ENCODE data around the gene PCBP3.
"Not testable (repeated sequence)": the region's sequence is repeated elsewhere in the genome, so short reads cannot be mapped to it uniquely, and the experiment has no call there.

Gene PCBP3

GRCh38 chr21:45643021-45643980 lies at the start of gene PCBP3:
PCBP3 (plus strand) TSS chr21:45643725; CDS start chr21:45850086, 206,361 bp downstream.
- DNase-seq (ENCODE audit: low read depth in 3 of 3, low spot score in 1 of 3), result peak; percentile 91 to 98 (median 95)

GRCh38 chr21:45594721-45595489 lies 48.6 kb upstream of the PCBP3 start:
- no peak for DNase-seq (ENCODE audit: low read depth in 3 of 3, low spot score in 1 of 3)

- DNase-seq (ENCODE audit: low read depth in 3 of 3, low spot score in 1 of 3), result no peak
These were observed 47.8 kb upstream of the PCBP3 start for GRCh38 chr21:45595574-45596295.

- peak; percentile 65 to 83 (median 68) for DNase-seq (ENCODE audit: low read depth in 3 of 3, low spot score in 1 of 3)
These were observed 46.7 kb upstream of the PCBP3 start for GRCh38 chr21:45596704-45597318.

- DNase-seq (ENCODE audit: low read depth in 3 of 3, low spot score in 1 of 3), result no peak
These were observed 45.4 kb upstream of the PCBP3 start for GRCh38 chr21:45598109-45598508.

GRCh38 chr21:45598666-45599065 lies 44.9 kb upstream of the PCBP3 start:
- no peak for DNase-seq (ENCODE audit: low read depth in 3 of 3, low spot score in 1 of 3)

- DNase-seq (ENCODE audit: low read depth in 3 of 3, low spot score in 1 of 3), result no peak
These were observed 44.4 kb upstream of the PCBP3 start for GRCh38 chr21:45599146-45599581.

- no peak for DNase-seq (ENCODE audit: low read depth in 3 of 3, low spot score in 1 of 3)
These were observed 43.3 kb upstream of the PCBP3 start for GRCh38 chr21:45600248-45600647.

- DNase-seq (ENCODE audit: low read depth in 3 of 3, low spot score in 1 of 3), result no peak
These were observed 42.0 kb upstream of the PCBP3 start for GRCh38 chr21:45601551-45601950.

- no peak for DNase-seq (ENCODE audit: low read depth in 3 of 3, low spot score in 1 of 3)
These were observed 41.4 kb upstream of the PCBP3 start for GRCh38 chr21:45602106-45602505.

GRCh38 chr21:45603481-45603880 lies 40.0 kb upstream of the PCBP3 start:
- no peak for DNase-seq (ENCODE audit: low read depth in 3 of 3, low spot score in 1 of 3)

GRCh38 chr21:45604681-45605080 lies 38.8 kb upstream of the PCBP3 start:
- not testable (repeated sequence) for DNase-seq (ENCODE audit: low read depth in 3 of 3, low spot score in 1 of 3)

- DNase-seq (ENCODE audit: low read depth in 3 of 3, low spot score in 1 of 3), result peak in 2 of 3 donors; percentile 34 to 39
These were observed 36.3 kb upstream of the PCBP3 start for GRCh38 chr21:45607021-45607908.

GRCh38 chr21:45607909-45608295 lies 35.6 kb upstream of the PCBP3 start:
- DNase-seq (ENCODE audit: low read depth in 3 of 3, low spot score in 1 of 3), result no peak

- not testable (repeated sequence) for DNase-seq (ENCODE audit: low read depth in 3 of 3, low spot score in 1 of 3)
These were observed 34.6 kb upstream of the PCBP3 start for GRCh38 chr21:45608747-45609470.

GRCh38 chr21:45609616-45610015 lies 33.9 kb upstream of the PCBP3 start:
- not testable (repeated sequence) for DNase-seq (ENCODE audit: low read depth in 3 of 3, low spot score in 1 of 3)

- DNase-seq (ENCODE audit: low read depth in 3 of 3, low spot score in 1 of 3), result no peak
These were observed 32.2 kb upstream of the PCBP3 start for GRCh38 chr21:45611296-45611695.

- no peak for DNase-seq (ENCODE audit: low read depth in 3 of 3, low spot score in 1 of 3)
These were observed 31.4 kb upstream of the PCBP3 start for GRCh38 chr21:45611939-45612664.

GRCh38 chr21:45612665-45613019 lies 30.9 kb upstream of the PCBP3 start:
- DNase-seq (ENCODE audit: low read depth in 3 of 3, low spot score in 1 of 3), result not testable (repeated sequence)

All from stimulated activated CD4-positive, alpha-beta T cell treated with anti-CD3 and anti-CD28 coated beads, TNF-alpha, amount 100 ng/mL, for 1 hour (primary cell).